A673 (cell line): ENCODE measurements around the gene LHX6.

ENCODE experiments used
- CTCF ChIP-seq: fragments of 300-800, 200-600 bp; sonication (generic); conservative IDR thresholded peaks from 2 replicates; pipeline ENCODE4 v1.5.1; 2017; ENCODE audit warnings: low read depth, mild to moderate bottlenecking, antibody characterized with exemption, low read length, moderate library complexity, mixed read lengths
- EZH2 ChIP-seq: fragments of 200-600 bp; sonication (generic); IDR thresholded peaks from 2 replicates; pipeline ENCODE4 v1.6.1; 2017; ENCODE audit warnings: borderline replicate concordance, low read depth, mild to moderate bottlenecking, mixed read lengths, antibody characterized with exemption, low read length; ENCODE audit not compliant: poor library complexity, severe bottlenecking

GRCh38 chr9:122179690-122180074, 49.1 kb downstream of the LHX6 start:
- TF ChIP-seq EZH2 = no peak
- TF ChIP-seq CTCF = no peak
